Activated naive CD4-positive, alpha-beta T cell treated with anti-CD3 and anti-CD28 coated beads, Interleukin-2, amount 50 U/mL, for 16 hours (primary cell): ENCODE results near the gene PAXIP1.

Experiments used
- DNase-seq: peaks from one replicate; pipeline ENCODE4 v3.0.0-alpha.2; 2020

The PAXIP1 gene

DNA sequence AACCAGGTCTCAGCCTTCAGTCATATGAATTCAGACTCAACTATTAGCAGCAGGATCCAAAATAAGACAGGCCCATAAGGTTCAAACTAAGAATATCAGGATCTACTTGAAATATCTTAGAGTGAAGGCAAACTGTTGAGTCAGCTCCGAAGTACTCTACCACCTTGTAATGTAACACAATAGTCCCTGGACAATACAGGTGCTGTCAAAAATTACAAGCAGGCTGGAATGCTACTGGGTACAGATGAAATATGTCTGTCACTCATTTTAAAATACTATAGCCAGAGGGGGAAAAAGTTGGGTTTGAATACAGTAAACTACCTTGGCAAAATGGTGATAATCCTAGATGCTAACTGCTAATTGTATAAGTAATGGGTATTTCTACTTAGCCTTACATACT, 6.8 kb downstream of the PAXIP1 start:
- DNase-seq, result no peak

DNA sequence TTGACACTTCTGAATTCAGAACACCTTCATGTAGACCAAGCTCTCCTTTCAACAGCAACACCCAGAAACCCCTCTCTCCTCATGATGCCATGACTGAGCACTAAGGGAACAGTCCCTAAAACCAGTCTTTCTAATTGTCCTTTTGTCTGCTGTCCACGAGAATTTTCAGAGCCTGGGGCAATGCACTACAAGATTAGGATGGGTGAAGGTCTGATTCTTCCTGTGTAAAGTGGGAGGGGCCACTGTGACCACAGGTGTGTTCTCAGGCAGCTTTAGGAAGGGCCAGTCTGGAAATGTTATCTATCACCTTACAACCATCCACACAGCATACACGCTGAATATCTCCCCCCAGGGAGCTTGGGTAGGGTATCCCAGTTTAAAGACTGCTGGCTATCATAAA, 7.9 kb downstream of the PAXIP1 start:
- DNase-seq, result no peak

DNA sequence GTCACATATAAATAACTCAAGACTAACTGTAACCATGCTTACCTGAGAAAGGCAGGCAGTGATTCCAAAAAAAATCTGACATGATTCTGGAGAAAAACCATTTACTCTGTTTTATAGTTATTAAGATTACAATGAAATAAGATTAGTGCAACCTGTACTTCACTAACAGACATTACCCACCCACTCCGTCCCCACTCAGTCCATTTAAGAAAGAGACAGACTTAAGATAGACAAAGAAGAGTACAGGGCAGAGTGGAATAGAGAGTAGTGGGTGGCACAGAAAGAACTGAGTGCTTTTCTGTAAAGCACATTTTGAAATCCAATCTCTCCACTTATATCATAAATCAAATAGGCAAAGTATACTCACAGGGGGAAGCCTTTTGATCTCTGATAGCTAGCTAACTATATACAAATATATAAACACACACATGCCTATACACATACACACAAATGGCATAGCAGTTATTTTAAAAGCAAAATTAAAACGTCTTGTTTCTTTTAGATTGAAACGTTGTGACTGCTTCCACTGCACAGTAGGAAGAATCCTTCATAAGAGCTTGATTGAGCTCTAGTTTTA, 11.9 kb downstream of the PAXIP1 start:
- no peak for DNase-seq

DNA sequence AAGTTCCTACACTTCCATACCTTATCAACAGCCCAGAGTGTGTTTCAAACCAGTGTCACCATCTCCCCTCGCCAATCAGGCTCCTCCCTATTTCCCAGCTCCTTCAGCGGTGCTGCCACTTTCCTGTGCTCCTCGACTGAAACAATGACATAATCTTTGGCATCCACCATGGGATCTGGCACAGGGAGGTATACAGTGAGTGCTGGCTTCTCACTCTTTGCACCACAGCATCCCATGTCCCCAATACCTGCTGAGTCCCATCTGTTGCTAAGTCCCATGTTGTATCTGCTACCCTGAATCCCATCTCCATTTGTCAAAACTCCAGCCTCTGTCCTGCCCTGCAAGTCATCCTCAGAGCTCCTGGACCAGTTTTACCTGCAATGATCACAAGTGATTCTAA, 15.4 kb downstream of the PAXIP1 start:
- no peak for DNase-seq

DNA sequence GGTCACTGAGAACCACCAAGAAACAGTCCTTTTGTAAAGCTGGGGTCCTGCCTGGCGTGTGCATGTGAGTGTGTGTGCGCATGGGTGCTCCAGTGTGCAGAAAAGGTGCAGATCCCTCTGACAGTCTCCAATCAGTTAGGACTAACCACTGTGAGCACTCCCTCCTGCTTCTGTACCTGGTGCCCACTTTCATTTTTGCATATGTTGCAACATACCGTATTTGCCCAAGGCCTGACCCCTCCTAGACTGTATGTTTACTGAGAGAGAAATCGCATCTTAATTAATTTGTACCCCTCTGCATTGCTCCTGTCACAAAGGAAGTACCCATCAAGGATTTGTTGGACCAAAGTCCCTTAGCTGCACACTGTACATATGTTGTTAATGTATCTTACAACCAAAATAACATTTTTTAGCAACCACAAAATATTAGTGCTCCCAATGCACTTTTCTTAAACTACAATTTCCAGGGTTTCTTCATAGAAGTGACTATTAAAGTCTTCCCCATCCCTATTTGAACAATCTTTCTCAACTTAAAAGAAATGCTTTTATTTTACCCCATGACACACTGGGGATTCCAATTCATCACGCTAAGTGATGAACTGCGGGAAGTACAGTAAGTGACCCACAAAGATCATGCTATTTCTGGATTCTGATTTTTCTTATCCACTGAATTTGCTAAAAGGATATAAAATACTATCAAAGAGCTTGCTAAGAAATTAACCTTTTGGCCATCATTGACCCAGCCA, 16.6 kb downstream of the PAXIP1 start:
- DNase-seq, result no peak

DNA sequence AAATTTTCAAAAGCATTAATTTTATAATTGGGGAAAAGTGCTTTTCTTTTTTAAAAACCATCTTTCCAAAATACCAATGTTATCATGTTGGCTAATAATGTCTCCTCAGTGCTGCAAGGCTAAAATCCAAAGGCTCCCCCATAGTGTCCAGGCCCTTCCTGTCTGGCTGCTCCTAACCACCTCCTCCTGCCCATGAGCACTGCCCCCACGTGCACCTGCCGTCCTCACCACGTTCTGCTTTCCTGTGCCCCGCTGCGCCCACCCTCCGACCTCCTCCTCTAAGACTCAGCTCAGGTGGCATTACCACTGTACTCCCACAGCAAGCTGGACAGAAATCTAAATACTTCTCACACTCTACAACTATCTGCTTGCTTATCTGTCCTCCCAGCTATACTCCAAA, 17.7 kb downstream of the PAXIP1 start:
- no peak for DNase-seq

DNA sequence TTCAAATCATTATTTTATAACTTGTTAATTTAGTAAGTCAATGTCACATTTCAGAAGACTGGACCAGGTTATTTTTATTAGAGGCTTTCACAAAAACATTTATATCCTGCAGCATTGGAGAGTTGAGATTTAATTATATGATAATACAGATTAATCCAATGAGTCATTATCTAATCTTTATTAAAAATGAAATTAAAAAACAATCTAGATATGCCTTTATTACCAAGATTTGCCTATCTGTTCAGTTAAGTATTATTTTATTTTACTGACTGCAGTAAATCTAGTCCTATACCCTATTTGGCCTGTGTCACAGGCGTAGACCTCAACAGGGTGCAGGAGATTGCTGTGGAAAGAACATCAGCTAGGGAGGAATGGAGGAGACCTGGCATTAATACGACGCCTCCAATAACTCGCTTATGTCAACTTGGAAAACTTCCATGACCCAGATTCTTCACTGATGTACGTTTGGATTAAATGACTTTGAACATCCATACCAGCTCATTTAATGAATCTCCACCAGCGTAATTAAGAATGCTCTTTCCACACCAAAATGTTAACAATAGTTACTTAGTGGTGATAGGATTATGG, 18.2 kb downstream of the PAXIP1 start:
- DNase-seq, result no peak

DNA sequence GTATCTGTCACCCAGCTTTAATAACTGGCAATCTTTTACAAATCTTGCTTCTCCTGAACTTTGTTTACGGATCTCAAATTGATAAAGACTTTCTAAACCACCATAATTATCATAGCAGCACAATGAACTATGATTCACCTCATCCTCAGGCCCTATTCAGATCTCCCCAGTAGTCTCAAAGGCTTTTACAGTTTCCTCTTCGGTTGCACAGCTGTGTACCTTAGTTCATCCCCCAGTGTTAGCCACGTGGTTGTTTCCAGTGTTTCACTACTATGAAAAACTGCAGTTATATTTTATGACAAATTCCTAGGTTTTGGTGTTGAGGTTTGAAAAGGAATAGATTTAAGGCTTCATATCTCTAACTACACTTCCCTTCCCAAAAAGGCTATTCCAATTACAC, 24.9 kb downstream of the PAXIP1 start:
- DNase-seq, result no peak

DNA sequence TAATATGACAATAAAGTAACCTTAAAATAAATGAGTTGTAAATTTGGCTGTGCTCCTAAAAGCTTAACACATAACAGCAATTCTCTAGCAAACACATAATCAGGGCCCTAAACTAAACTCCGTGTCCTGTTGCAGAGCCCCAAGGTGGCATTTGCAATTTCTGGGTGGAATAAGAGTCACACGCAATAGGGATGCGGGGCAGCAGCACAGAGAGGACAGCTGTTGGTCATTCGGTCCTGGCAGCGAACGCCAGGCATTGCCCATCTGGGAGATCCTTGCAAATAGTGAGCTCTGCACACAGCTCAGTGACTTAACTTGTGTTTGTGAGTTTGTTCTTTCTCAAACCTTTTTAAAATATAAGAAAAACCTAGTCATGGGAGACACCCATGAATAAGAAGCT, 25.7 kb downstream of the PAXIP1 start:
- no peak for DNase-seq

DNA sequence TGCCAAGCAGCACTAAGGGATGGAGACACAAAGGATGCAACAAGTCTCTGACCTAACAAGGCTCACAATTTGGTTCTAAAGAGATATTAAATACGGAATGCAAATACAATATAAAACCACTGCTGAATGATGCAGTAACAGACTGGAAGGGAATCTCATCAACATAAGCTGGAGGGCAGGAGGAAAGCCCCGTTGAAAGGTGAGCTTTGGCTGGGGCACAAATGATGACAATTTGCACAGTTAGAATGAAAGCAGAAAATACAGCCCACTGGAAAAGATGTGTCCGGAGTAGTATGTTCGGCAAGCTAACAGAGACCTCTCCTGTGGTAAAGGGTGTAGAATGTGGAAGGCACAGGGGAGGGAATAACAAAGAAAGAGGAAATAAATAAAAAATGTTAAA, 26.1 kb downstream of the PAXIP1 start:
- DNase-seq, result no peak

DNA sequence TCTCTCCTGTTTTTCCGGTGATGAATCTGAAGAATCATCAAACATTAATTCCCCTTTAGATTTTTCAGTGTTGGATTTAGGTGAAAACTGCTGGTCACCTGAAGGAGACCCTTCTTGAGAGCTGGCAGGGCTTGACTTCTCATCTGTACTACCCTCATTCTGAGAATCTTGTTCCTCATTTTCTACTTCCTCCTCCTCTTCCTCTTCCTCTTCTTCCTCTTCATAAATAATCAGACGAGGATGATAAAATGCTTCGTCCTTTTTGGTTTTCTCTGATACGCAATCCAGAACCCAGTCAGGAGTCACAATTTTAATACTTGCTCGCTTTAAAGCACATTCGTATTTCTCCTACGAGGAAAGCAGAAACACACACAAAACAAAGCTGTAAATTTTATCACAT, 26.9 kb downstream of the PAXIP1 start:
- no peak for DNase-seq

DNA sequence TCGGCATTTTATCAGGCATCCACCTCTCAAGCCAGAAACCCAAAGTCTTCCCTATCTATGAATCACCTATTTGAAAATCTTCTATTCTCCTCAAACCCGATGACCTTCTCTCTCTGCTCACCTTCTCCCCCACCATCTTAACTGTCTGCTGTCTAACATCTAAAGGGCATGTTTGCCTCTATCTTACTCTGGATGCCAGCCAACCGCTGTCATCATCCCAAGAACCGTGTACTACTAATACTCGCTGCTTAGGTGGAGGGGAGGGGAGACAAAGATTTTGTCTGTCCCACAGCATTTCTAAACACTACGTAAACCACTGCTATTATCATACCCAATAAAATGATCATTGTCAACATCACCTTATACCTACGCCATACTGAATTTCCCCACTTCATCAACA, 29.5 kb downstream of the PAXIP1 start:
- no peak for DNase-seq

DNA sequence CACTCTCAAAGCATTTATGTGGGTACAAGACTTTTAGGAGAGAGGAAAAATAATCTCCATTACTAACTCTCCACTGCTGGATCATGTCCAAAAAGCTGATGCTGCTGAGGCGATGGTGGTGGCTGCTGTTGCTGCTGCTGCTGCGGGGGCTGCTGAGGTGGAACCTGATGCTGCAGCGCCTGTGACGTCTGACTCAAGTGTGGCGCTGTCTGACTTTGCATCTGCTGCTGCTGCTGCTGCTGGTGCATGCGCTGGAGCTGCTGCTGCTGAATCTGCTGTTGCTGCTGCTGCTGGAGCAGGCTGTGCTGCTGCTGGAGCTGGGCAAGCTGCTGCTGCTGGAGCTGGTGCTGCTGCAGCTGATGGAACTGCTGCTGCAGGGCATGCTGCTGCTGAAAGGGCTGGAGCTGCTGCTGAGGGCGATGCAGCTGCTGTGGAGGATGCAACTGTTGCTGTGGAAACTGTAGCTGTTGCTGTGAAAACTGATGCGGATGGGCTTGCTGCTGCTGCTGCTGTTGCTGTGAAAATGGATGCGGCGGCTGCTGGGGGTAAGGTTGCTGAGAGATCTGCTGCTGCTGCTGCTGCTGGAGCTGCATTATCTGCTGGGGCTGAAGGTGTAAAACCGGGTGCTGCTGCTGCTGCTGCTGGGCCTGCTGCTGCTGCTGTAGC, 34.5 kb downstream of the PAXIP1 start:
- no peak for DNase-seq

DNA sequence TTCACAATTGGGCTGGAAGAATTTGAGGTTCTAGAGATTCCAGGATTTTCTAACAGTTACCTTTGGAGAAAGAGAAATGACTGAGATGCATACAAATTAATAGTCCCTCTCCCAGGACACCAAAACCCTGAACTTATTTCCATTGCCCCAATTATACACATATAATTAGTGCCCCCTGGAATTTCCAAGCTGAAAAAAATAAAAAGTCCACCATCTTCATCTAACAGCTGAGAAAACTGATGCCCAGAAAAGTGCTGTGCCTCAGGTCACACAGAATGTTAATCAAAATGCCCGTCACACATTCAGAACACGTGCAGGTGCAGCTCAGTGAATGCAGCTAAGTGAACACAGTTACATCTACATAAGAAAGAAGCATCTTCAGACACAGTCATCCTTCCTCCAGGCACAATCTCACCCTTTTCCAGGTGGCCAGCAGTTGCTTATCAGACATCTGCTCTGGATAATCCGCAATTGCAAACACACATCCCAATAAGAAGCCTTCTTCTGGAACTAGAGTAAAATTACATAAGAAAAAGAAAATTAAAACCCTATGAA, 35.4 kb downstream of the PAXIP1 start:
- DNase-seq, result no peak

DNA sequence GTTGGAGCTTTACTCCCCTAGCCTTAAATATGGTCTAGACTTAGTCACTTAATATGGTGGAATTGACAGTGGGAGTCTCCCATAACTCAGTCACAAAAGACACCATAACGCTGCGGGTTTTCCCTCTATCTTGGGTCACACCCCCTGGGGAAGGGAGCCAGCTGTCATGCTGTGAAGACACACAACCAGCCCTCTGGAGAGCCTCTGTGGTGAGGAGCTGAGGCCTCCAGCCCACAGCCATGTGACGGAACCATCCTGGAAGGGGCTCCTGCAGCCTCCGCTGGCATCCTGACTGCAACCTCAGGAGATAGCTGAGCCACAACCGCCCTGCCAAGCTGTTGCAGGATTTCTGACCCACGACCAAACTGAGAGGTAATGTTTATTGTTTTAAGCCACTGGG, 37.9 kb downstream of the PAXIP1 start:
- DNase-seq, result no peak

DNA sequence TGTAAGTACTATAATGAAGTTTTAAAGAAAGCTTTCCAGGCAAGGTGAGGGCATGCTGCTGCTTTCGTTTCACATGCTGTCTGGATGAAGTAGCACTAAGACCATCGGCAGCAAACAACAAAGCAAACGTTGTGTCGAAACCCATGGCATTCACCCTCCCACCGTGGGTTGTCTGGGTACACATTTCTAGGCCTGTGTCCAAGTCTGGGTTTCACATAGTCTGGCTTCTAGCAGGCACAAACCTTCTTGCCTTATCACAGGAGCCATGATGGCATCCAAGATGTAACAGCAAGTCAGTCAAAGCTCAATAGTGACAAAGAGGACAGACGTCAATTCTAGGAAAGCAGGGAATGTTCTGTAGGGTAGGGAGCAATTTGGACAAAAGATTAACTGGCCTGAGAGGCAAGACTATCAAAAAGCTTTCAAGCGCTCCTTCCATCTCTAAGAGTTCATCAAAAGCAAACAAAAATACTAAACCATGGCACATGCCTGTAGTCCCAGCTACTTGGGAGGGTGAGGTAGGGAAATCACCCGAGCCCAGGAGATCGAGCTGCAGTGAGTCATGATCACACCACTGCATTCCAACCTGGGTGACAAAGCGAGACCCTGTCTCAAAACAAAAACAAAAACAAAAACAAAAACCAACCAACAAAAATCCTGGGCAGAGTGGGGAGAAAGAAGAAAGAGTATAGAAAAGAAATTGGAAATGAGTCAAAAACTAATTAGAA, 42.7 kb downstream of the PAXIP1 start:
- no peak for DNase-seq

DNA sequence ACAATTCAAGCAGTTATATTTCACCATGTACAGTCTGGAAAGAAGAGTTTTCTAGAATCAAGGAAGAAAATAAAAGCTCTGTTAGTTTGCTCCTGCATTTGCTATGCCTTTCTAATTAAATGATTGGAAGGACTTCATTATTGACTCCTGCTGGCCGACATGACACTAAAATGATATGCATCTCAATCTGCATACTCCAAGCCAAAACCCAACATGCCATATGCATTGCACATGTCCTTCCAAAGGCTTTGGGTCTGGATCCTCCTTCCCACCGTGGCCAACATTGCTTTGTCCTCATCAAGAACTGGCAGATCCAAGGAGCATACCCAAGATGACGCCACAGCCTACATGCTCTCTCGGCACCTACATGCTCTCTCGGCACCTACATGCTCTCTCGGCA, 46.5 kb downstream of the PAXIP1 start:
- no peak for DNase-seq

DNA sequence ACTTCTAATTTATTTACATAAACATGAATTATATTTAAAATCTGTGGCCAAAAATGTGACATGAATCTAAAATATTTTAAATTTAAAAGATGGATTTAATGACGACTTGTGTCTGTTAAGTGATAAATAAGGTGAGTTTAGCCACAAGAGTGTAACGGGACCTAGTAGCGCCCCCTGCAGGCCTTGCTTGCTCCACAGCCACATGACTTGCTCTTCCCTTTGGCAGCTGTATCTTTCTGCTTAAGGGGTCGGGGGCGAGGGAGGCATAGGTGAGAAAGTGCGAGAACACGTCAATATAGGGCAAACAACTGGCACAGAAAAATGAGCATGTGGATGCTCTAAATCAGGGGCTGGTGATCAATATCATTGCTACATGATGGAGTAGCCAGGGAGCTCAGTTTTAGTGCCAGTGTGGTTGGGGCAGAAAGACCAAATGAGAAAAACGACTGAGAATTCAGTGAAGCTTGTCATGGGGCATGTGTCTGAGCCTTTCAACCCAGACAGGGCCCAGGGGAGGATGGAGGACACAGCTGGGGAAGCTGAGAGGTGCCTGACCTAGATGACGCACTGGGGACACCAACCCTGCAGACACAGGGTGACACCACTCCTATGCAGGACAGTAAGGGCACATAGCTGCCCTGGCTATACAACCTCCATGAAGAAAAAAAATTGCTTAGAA, 49.8 kb downstream of the PAXIP1 start:
- DNase-seq, result peak; percentile 71

DNA sequence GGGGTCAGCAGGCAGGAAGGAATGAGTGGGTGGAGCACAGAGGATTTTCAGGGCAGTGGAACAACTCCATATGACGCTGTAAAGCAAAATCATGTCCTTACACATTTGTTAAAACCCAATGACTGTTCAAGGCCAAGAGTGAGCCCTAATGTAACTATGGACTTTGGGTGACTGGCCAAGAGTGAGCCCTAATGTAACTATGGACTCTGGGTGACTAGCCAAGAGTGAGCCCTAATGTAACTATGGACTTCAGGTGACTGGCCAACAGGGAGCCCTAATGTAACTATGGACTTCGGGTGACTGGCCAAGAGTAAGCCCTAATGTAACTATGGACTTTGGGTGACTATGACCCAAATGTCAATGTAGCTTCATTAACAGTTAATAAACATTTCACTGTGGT, 52.0 kb downstream of the PAXIP1 start:
- no peak for DNase-seq

DNA sequence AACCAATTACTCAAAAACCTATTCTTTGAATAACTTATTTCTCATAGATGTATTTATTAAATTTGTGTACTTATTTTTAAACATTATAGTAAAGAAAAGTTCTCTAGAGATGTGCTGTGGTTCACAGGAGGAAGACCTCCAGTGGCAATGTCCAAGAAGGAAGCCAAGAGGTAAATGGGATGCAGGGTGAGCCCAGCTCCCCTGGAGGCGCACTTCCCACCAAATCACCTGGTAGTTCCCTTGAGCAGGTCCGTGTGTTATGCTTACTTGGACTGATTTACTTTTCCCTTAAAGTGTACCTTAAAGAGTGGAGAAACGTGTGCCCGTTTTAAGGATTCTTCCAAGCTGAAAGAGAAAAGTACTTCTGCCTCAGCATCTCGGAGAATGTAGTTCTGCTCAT, 55.3 kb downstream of the PAXIP1 start:
- no peak for DNase-seq

DNA sequence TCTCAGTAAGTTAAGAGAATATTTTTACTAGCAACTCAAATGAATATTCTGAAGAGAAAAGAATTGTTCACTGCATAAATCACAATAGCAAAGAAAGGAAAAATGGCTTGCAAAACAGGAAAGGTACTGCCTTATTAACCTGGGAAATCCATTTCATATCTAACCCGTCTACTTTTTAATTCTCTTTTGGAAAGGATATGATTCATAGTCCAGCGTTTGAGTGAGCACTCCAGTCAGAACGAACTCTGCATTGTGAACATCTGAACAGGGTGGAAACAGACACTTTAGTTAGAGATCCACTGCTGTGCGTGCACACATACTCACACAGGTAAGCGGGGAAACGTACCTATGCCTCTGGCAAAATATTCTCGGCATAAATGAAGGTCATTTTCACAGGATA, 56.8 kb downstream of the PAXIP1 start:
- DNase-seq, result no peak

DNA sequence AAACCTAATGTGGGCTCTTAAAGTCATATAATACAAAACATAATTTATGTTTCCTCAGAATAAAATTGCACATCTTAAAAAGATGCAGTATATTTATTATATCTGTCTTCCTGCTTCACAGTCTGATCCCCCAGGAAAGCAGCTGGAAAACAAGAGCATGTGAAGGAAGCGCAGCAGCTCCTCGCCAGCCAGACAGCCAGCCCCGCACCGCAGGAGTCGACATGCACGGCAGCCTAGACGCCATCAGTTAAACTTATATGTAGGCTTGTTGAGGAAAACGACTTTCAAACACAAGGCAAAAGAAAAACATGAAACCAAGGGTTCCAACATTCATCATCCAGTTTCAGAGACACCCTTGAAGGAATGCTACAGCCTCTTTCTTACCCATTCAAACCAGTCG, 59.0 kb downstream of the PAXIP1 start:
- no peak for DNase-seq

DNA sequence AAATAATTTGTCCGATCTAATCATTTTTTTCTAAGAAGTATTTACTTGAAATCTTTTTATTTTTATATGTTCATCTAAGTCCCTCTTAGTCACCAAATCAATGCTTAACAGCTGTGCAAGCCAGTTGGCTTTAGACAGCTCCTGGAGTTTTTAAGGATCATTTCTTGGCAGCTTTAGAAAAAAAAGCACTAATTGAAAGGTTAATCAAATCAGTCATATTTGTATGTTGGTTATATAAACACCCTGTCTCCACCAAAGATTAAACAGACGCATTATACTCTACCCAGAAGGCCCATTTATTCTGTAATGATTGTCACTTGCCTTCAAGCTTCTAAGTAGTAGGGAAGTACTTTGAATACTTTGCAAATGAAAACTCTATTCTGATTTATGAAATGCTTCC, 60.2 kb downstream of the PAXIP1 start:
- no peak for DNase-seq
